ENCODE data around the gene SLC38A8. TPM values are rescaled to one million over a fixed set of nuclear protein-coding genes. Genes with fewer than 3 reads are reported as not detected.

SLC38A8 gene
- total and polyA plus RNA-seq, 2 donors (not counting 1 experiment from before 2014, with no cell fraction given), result not detected

DNA sequence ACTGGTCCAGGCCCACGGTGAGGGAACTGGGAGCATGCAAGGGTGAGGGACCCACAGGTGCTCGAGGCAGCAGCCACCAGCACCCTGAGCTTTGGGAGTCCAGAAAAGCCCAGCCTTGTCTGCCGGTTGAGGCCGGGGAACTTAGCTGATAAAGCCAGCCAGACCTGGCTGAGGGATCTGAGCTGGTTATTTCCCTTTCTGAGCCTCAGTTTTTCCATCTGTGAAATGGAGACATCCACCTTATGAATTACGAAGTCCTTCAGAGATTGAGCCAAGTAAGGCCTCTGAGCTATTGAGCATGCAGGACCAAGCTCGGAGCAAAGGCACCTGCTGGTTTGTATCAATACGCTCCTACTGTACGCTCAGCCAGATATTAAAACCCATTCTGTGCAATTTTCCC is 60.8 kb downstream of the SLC38A8 start:
- no peak overlapping the region for H3K4me3 ChIP-seq (ENCODE audit: control extremely low read depth in 1 of 5, extremely low read depth in 1 of 5, insufficient read depth in 1 of 5, low read depth in 2 of 5, low read length in 4 of 5)
- H3K36me3 ChIP-seq (replicated peaks in 1 of 2; ENCODE audit: control extremely low read depth in 1 of 2, control insufficient read depth in 1 of 2, extremely low read depth in 1 of 2, insufficient read depth in 2 of 2, low read length in 1 of 2), result no peaks in the 10 kb centered on the region
- H3K27ac ChIP-seq (ENCODE audit: low read length in 2 of 2), result no peak overlapping the region
- ChIA-PET CTCF (no interaction called here), POLR2A (no interaction called here)
- no peak overlapping the region for H2AFZ ChIP-seq (ENCODE audit: insufficient read depth, low read depth, low read length, poor library complexity, severe bottlenecking)
- H3K9me3 ChIP-seq (ENCODE audit: control extremely low read depth in 1 of 3, control insufficient read depth in 2 of 3, insufficient read depth in 1 of 3, low read length in 2 of 3), result peaks cover 0 to 22% (median 6%) of the 10 kb centered on the region in 3 donors
- no peaks in the 10 kb centered on the region for H3K27me3 Mint-ChIP-seq
- no peak overlapping the region for H3K4me3 Mint-ChIP-seq
- WGBS (ENCODE audit: insufficient coverage), result 93% methylated on average over 8 of the region's 8 CpGs
- no peak for ATAC-seq (ENCODE audit: low read depth)
- H3K4me2 ChIP-seq (replicated peaks; ENCODE audit: low read depth, low read length, poor library complexity, severe bottlenecking), result no peak overlapping the region
- H3K4me1 ChIP-seq (ENCODE audit: control insufficient read depth in 2 of 2, insufficient read depth in 2 of 2, low read length in 2 of 2), result no peaks in the 10 kb centered on the region
- no peaks in the 10 kb centered on the region for H4K20me1 ChIP-seq (ENCODE audit: control insufficient read depth, insufficient read depth, low read length, poor library complexity, severe bottlenecking)
- peaks cover 3% of the 10 kb centered on the region for H3K9me3 Mint-ChIP-seq (ENCODE audit: insufficient read depth)
- no peak overlapping the region for H3K27ac Mint-ChIP-seq
- no peaks in the 10 kb centered on the region for H3K79me2 ChIP-seq (ENCODE audit: control insufficient read depth, insufficient read depth, low read length)
- no peak for TF ChIP-seq EZH2 (IDR thresholded peaks at IDR 0.05; ENCODE audit: borderline replicate concordance, insufficient read depth, low read depth, low read length, poor library complexity, severe bottlenecking)
- TF ChIP-seq, protein P1, sequence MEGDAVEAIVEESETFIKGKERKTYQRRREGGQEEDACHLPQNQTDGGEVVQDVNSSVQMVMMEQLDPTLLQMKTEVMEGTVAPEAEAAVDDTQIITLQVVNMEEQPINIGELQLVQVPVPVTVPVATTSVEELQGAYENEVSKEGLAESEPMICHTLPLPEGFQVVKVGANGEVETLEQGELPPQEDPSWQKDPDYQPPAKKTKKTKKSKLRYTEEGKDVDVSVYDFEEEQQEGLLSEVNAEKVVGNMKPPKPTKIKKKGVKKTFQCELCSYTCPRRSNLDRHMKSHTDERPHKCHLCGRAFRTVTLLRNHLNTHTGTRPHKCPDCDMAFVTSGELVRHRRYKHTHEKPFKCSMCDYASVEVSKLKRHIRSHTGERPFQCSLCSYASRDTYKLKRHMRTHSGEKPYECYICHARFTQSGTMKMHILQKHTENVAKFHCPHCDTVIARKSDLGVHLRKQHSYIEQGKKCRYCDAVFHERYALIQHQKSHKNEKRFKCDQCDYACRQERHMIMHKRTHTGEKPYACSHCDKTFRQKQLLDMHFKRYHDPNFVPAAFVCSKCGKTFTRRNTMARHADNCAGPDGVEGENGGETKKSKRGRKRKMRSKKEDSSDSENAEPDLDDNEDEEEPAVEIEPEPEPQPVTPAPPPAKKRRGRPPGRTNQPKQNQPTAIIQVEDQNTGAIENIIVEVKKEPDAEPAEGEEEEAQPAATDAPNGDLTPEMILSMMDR (IDR thresholded peaks at IDR 0.05), result no peak
- H3K27me3 ChIP-seq (replicated peaks in 1 of 4; ENCODE audit: control extremely low read depth in 1 of 4, control insufficient read depth in 3 of 4, insufficient read depth in 4 of 4, low read length in 3 of 4), result no peaks in the 10 kb centered on the region
- intact Hi-C loops (cut with micrococcal nuclease), result no loop called here
- no peak overlapping the region for H3K9ac ChIP-seq (ENCODE audit: low read length)
- H3K4me1 Mint-ChIP-seq, result no peaks in the 10 kb centered on the region
- no peak for DNase-seq

DNA sequence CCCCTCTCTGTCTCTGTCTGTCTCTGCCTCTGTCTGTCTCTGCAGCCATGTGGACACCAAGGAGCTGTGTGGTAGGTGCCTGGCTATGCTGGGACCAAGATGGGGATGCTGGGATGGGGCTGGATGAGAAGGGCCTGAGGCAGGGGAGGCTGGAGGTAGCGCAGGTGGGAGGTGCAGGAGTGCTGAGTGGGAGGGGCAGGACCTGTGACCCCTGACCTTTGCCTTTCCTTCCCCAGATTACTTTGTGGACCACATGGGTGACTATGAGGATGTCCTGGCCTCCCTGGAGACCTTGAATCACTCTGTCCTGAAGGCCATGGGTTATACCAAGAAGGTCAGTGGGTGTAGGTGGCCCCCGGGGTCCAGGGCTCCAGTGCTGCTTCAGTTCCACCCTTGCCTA is 61.8 kb downstream of the SLC38A8 start:
- Histone ChIP-seq H3K79me2 (ENCODE audit: control insufficient read depth, insufficient read depth, low read length) (no peaks in the 10 kb centered on the region), H2AFZ (ENCODE audit: insufficient read depth, low read depth, low read length, poor library complexity, severe bottlenecking) (no peak overlapping the region), H3K4me1 (ENCODE audit: control insufficient read depth in 2 of 2, insufficient read depth in 2 of 2, low read length in 2 of 2) (no peaks in the 10 kb centered on the region), H3K27me3 (replicated peaks in 1 of 4; ENCODE audit: control extremely low read depth in 1 of 4, control insufficient read depth in 3 of 4, insufficient read depth in 4 of 4, low read length in 3 of 4) (peaks cover 0 to 3% (median 0%) of the 10 kb centered on the region in 4 experiments), H3K4me3 (ENCODE audit: control extremely low read depth in 1 of 5, extremely low read depth in 1 of 5, insufficient read depth in 1 of 5, low read depth in 2 of 5, low read length in 4 of 5) (no peak overlapping the region), H3K4me2 (replicated peaks; ENCODE audit: low read depth, low read length, poor library complexity, severe bottlenecking) (no peak overlapping the region), H3K9me3 (ENCODE audit: control extremely low read depth in 1 of 3, control insufficient read depth in 2 of 3, insufficient read depth in 1 of 3, low read length in 2 of 3) (peaks cover 0 to 22% (median 6%) of the 10 kb centered on the region in 3 donors), H3K27ac (ENCODE audit: low read length in 2 of 2) (no peak overlapping the region), H4K20me1 (ENCODE audit: control insufficient read depth, insufficient read depth, low read length, poor library complexity, severe bottlenecking) (no peaks in the 10 kb centered on the region), H3K9ac (ENCODE audit: low read length) (no peak overlapping the region), H3K36me3 (replicated peaks in 1 of 2; ENCODE audit: control extremely low read depth in 1 of 2, control insufficient read depth in 1 of 2, extremely low read depth in 1 of 2, insufficient read depth in 2 of 2, low read length in 1 of 2) (no peaks in the 10 kb centered on the region)
- Mint-ChIP-seq H3K4me3 (no peak overlapping the region), H3K27ac (no peak overlapping the region), H3K4me1 (no peaks in the 10 kb centered on the region), H3K9me3 (ENCODE audit: insufficient read depth) (peaks cover 3% of the 10 kb centered on the region), H3K27me3 (peaks cover 5% of the 10 kb centered on the region)
- CTCF ChIA-PET, result no interaction called here
- POLR2A ChIA-PET, result no interaction called here
- TF ChIP-seq, protein P1 (IDR thresholded peaks at IDR 0.05), result no peak
- no peak for TF ChIP-seq EZH2 (IDR thresholded peaks at IDR 0.05; ENCODE audit: borderline replicate concordance, insufficient read depth, low read depth, low read length, poor library complexity, severe bottlenecking)
- no peak for ATAC-seq (ENCODE audit: low read depth)
- no peak for DNase-seq
- 95% methylated on average over 2 of the region's 2 CpGs for WGBS (ENCODE audit: insufficient coverage)
- intact Hi-C loops (cut with micrococcal nuclease), result no loop called here
